Stimulated activated CD8-positive, alpha-beta memory T cell treated with anti-CD3 and anti-CD28 coated beads, Interleukin-15, amount 100 ng/mL, for 1 hour (primary cell): ENCODE data around the gene FMN1.

Experiments
- DNase-seq: peaks from one replicate; pipeline ENCODE4 v3.0.0-alpha.2; 2020; ENCODE audit warnings: low read depth

Gene FMN1

GRCh38 chr15:33055962-33056361, 138.6 kb downstream of the FMN1 start:
- DNase-seq, result no peak

DNA sequence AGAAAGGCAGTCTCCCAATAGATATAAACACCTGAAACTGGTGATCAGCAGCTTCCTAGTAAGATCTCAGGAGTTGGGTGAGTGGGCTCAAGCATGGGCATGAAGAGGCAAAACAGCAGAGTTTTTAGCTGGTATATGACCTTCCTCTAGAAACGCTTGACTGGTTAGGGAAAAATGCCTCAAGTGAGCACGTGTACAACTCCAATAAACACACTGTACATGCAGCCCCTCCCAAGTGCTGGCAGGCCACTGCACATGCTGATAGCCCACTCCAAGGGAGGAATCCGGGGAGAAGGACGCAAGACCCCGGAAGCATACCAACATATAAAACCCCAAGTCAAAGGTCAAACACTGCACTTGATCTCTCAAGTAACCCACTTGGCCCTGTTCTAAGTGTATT, 143.0 kb downstream of the FMN1 start:
- DNase-seq, result no peak

- DNase-seq, result no peak
These were observed 146.3 kb downstream of the FMN1 start for GRCh38 chr15:33048255-33048654.

DNA sequence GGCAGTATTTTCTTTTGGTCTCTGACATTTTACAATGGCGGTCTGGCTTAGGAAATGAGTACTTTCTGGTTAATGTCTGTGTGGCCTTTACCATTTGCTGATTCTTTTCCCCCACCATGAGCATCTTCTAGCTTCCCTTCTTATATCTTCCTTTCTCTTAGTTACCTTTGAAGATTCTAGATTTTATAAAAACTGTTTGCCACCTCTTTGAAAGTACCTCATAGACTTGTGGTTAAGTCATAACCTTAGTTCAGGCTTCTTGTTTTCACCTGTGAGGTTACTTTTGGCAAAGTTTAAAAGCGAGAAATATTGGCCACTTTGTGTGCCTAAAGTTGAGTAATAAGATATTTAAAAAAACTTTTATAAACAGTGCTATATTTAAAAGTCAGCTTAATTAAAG, 147.4 kb downstream of the FMN1 start:
- DNase-seq, result no peak

- no peak for DNase-seq
These were observed 148.2 kb downstream of the FMN1 start for GRCh38 chr15:33046329-33046728.

GRCh38 chr15:33045066-33045810, 149.3 kb downstream of the FMN1 start:
- no peak for DNase-seq

- no peak for DNase-seq
These were observed 149.9 kb downstream of the FMN1 start for GRCh38 chr15:33044598-33044997.

GRCh38 chr15:33043636-33044035, 150.9 kb downstream of the FMN1 start:
- no peak for DNase-seq

DNA sequence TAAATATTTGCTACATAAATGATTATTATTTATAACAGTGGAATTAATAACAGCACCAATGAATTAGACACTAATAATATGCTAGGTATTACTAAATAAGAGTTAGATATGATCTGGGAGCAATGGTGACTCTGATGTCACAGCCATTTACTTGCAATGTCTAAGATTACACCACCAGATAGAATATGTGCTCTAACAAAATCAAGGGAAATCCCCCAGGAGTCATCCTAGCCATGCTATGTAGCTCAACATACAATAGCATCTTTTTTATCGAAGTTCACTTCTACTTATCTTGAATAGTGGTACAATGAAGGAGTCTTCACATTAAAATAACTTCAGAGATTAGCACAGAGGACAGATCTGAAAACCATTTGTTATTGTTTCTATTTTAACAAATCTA, 154.0 kb downstream of the FMN1 start:
- DNase-seq, result no peak

- no peak for DNase-seq
These were observed 159.9 kb downstream of the FMN1 start for GRCh38 chr15:33034588-33034987.

GRCh38 chr15:33032053-33032452, 162.5 kb downstream of the FMN1 start:
- no peak for DNase-seq

GRCh38 chr15:33031324-33031821, 163.1 kb downstream of the FMN1 start:
- DNase-seq, result no peak

GRCh38 chr15:33030315-33030714, 164.2 kb downstream of the FMN1 start:
- no peak for DNase-seq

DNA sequence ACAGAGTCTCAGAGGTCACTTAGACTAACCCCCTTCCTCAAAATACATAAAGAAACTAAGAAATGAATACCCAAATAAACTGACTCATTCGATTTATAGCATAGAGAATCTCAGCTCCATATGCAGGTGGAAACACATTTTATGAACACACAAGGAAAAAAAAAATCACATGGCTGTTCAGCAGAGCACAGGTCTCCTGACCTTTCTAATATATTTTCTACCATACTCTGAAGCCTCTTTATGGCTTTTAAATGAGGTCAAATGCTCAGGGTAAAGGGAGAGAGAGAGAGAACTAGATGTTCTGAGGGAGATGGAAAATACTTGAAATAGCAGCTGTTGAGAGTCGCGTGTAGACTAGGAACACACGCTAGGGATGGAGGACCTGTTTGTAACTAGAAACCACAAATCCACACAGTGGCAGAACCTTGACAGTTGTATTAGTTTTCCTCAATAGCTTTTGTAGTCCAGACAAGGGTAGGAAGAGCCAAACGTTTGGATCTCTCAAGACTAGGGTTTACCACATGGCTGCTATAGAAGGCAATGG, 165.3 kb downstream of the FMN1 start:
- DNase-seq, result no peak

DNA sequence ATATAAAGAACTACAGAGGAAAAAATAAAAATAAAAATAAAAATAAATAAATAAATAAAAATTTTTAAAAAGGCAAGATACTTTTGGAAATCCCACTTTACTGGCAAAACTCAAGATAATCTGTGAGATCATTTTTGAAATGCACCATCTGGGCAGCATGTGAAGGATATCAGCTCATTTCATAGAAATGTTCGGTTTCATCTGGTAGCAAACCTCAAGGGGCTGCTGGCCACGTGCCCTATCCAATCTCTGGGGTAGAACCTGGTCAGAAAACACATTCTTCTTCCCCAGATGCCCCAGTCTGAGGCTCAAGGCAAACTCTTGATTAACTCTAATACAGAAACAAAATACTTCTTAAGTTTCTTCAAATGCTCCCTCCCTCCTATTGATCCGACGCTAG, 166.0 kb downstream of the FMN1 start:
- no peak for DNase-seq

- no peak for DNase-seq
These were observed 167.0 kb downstream of the FMN1 start for GRCh38 chr15:33027306-33028035.

- no peak for DNase-seq
These were observed 167.9 kb downstream of the FMN1 start for GRCh38 chr15:33026614-33027013.

DNA sequence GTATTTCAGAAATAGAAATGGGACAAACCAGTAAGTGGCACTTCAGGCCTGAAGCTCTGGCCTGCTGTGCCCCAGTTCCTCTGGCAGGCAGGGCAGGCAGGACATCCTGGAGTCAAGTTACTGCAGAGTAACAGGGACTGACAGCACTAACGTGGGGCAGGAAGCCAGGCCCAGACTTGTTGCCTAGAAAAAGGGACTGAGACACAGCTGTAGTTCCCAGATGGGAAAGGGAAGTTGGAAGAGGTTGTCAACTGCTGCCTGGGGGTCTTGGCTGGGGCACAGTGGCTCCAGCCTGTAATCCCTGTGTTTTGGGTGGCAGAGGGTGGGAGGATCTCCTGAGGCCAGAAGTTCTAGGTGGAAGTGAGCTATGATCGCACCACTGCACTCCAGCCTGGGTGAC, 171.9 kb downstream of the FMN1 start:
- no peak for DNase-seq

DNA sequence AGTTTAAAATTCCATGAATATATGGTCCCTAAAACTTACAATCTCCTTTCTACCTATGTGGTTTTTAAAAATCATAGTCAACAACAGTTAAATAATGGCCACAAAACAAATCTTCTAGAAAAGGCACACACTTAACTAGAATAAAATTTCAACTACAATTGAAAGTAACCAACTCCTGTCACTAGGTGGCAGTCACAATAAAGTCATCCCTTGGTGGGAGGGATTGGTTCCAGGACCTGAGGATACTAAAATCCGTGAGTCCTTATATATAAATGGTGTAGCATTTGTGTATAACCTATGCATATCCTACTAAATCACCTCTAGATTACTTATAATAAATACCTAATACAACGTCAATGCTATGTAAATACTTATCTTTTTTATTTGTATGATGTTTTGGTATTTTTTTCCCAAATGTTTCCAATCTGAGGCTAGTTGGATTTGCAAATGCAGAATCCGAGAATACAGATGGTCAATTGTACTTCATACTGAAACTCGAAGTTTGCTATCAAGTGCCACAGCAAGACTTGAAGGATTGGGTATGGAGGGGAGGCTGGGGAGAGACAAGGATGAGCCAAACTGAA, 172.6 kb downstream of the FMN1 start:
- no peak for DNase-seq

DNA sequence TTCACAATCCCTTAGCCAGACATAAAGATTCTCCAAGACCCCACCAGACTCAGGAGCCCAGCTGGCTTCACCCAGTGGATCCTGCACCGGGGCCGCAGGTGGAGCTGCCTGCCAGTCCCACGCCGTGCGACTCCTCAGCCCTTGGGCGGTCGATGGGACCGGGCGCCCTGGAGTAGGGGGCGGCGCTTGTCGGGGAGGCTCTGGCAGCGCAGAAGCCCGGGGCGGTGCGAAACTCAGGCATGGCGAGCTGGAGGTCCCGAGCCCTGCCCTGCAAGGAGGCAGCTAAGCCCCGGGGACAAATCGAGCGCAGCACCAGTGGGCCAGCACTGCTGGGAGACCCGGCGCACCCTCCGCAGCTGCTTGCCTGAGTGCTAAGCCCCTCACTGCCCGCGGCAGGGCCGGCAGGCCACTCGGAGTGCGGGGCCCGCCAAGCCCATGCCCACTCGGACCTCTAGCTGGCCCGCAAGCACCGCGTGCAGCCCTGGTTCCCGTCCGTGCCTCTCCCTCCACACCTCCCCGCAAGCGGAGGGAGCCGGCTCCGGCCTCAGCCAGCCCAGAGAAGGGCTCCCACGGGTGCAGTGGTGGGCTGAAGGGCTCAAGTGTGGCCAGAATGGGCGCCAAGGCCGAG, 175.0 kb downstream of the FMN1 start:
- DNase-seq, result no peak

- no peak for DNase-seq
These were observed 178.0 kb downstream of the FMN1 start for GRCh38 chr15:33016405-33017024.

DNA sequence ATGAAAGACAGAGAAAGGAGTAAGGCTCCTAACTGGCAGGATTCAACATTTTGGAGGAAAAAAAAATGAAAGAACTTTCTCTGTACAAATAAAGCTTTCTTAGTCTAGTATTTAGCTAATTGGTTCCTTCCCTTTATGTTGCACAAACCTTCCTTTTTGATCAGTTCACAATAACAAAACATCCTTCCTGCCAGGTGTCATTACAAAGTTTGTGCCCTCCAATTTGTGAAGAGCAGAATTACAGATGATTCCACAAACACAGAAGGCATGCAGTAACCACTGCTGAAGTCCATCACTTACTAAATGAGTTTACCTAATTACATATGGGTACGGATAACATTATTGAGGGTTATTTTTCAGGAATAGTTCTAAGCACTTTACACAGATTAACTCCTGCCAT, 179.9 kb downstream of the FMN1 start:
- no peak for DNase-seq
